ENCODE results near the gene RYR2.

Gene RYR2

DNA sequence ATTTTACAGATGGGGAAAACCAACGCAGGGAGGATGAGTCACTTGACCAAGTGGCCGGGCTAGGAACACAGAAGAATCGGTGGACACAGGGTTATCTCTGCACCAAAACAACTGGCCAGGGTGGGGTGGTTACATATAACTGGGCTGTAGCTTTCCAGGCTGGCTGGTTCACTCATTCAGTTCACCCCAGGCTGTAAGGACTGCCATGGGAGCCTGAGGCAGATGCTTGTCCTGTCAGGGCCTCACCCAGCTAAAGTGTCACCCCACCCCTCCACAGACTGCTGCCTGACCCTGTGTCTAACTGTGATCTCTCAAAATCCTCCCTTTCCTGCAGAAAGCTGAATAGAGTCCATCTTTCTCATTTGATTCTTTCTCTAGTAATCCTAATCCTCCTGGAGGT lies 387.3 kb downstream of the RYR2 start:
- DNase-seq (ENCODE audit: low read depth in 4 of 4, low spot score in 1 of 4) = no peak

DNA sequence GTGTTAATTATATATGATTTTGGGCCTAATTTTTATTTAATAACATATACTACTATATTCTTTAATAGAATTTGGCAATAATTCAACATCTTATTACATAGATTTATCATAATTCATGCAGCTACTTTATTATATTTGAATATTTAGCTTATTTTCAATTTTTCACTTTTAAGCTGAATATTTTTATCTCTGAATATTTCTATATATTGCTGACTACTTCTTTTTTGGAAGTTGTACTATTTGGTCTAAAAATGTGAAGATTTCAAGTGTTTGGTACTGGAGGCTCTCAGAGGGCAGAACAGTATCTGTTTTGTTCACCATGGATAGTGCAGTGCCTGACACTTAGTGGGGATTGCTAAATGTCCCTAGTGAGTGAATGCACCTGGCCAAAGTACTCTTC lies 389.5 kb downstream of the RYR2 start:
- DNase-seq (ENCODE audit: low read depth in 4 of 4, low spot score in 1 of 4) = no peak

DNA sequence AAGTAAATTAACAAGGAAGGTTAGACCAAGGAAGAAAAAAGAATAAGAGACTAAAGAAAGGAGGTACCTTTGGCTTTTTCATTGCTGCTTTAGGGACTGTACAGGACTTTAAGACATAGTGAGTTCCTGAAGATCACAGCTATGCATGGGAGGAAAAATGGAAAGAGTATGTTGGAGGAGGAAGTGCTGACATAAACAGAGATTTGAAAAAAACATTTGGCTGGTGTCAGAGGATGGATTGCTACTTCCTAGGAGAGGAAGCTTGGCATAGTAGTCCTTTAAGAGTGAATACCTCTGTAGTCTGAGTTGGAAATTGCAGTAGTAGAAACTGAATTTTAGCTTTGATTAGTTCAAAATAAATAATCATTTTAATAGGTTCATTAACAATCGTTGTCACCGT lies 398.4 kb downstream of the RYR2 start:
- no peak for DNase-seq (ENCODE audit: low read depth in 4 of 4, low spot score in 1 of 4)

DNA sequence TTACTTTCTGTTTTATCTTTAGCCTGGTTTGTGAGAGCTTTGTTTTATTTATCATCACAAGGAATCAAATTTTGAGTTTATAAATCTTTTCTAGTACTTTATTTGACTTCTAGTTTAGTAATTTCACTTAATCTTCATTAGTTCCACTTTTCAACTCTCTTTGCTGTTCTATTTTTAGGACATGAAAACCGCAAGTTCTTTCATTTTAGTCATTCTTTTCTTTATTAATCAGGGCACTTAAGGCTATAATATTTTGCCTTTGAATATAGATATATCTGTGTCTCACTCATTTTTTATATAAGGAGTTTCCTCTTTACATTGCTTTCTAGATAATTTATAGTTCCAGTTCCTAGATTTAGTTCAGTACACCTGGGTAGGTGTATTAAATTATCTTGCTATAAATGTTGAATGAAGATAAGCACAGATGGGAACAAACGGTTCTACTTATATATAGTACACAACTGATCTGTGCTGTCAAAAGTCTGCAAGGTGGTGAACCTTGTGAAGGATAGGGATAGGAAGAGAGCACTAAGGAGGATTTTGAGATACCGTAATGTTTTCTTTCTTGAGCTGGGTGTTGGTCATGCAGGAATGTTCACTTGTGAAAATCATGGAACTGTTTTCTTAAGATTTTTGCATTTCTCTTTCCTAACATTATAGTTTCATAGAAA lies 402.3 kb downstream of the RYR2 start:
- DNase-seq (ENCODE audit: low read depth in 4 of 4, low spot score in 1 of 4) = no peak

DNA sequence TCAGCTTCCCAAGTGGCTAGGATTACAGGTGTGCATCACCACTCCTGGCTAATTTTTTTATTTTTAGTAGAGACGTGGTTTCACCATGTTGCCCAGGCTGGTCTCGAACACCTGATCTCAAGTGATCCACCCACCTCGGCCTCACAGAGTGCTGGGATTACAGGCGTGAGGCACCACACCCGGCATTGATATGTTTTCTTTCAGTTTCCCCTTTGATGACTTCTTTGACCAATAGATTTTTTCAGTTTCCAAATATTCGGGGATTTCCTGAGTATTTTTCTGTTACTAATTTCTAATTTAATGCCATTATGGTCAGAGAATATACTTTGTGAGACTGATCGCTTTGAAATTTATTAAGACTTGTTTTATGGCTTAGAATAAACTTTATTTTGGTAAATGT lies 406.1 kb downstream of the RYR2 start:
- no peak for DNase-seq (ENCODE audit: low read depth in 4 of 4, low spot score in 1 of 4)

DNA sequence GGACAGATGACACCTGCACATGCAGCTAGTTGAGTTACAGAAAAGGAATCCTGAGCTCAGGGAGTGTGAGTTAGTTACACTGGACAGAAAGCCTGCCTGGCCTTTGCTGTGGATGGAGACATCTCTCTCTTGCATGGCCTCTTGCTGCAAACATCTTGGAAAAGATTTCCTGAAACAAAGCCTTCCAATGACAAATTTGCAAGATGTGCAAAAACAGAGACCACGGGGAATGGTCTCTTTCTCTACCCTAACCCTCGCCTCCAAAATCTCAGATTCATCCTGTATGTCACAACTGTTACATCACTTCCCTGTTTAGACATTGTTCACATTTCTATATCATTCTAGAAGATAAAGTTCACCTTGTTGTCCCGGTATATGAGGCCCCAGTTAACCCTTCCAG lies 415.6 kb downstream of the RYR2 start:
- no peak for DNase-seq (ENCODE audit: low read depth in 4 of 4, low spot score in 1 of 4)

DNA sequence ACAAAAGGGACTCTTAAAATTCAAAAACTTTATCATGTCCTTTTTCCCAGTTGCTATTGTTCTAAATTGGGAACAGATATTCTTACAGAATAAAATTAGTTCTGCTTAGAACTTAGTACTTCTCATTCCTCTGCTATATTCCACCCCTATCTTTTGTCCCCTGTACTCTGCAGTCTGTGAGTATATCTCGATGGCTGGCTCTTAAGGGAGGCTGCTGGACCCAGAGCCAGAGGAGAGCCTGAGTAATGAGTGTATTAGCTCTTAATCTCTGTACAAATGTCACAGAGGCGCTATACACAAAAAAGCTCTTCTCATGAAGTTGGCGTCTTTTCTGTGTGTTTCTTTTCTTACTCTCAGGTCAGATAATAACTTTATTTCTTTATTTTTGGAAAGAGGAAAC lies 425.3 kb downstream of the RYR2 start:
- DNase-seq (ENCODE audit: low read depth in 4 of 4, low spot score in 1 of 4) = no peak

DNA sequence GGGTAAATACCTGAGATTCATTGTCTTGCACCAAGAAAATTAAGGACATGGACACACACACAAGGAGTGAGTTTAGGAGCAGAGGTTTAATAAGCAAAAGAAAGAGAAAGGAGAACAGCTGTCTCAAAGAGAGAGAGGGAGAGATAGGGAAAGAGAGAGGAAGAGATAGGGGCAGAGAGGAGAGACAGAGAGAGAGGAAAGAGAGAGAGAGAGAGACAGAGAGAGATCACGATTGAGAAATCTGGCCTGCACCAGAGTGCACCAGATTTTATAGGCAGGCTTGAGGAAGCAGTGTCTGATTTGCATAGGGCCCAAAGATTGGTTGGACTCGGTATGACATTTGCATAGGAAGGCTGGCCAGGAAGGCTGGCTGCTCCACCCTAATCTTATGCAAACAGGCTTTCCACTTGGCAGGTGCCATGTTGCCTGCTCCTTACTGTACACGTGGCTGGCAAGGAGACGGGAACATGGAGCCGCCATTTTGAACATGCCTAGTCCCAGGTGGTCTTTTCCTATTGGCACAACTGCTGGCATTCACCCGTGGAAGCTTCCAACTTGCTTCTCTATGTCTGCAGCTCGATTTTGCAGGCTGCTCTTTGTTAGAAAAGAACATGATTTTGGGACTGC lies 428.8 kb downstream of the RYR2 start:
- no peak for DNase-seq (ENCODE audit: low read depth in 4 of 4, low spot score in 1 of 4)

DNA sequence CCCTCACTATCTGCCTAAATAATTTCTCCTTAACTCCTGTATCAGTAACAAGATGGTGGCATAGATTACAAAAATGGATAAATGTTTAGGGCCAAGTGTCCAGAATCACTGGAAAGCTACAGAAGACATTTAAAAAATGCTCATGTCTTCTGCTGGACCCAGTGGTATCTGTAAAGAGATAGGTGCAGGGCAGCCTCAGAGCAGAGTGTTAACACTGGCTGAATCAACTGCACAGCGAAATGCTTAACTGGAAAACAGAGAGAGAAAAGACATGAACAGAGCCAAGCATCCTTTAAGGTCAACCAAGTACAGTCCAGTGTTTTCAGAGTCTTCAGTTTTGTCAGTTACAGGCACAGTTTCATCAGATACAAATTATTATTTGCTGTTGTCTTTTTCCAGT lies 429.4 kb downstream of the RYR2 start:
- no peak for DNase-seq (ENCODE audit: low read depth in 4 of 4, low spot score in 1 of 4)

DNA sequence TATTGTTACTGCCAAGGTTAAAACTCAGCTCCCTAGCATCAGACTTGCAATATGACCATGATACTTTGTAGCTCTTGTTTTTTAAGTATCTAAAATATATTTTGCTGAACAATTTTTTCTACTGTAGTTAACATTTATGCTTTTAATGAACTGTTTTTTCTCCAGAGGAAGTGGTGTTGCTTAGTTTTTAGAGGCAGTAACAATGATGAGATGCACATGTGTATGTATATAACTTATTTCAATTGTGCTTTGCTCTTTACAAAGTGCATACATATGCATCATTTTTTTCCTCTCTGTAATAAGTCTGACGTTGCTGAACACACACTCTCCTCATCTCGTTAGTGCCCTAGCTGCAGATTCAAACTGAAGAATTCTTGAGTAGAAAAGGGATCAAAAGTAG lies 430.0 kb downstream of the RYR2 start:
- no peak for DNase-seq (ENCODE audit: low read depth in 4 of 4, low spot score in 1 of 4)

DNA sequence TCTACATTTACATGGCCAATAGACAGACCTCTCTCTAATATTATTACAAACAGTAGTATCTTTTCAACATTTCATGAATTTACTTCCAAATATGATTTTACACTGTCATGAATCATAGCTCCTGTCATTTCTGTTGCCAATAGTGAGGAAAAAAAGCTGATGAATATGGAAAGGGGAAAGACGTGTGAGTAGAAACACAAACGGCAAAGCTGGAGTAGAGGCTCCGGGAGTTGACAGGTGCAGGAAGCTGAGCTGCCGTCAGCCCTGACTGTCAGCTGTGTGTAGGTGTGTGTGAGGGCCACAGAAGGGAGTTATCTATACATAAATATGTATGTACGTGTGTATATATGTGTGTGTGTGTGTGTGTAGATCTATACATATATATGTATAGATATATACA lies 431.9 kb downstream of the RYR2 start:
- no peak for DNase-seq (ENCODE audit: low read depth in 4 of 4, low spot score in 1 of 4)

DNA sequence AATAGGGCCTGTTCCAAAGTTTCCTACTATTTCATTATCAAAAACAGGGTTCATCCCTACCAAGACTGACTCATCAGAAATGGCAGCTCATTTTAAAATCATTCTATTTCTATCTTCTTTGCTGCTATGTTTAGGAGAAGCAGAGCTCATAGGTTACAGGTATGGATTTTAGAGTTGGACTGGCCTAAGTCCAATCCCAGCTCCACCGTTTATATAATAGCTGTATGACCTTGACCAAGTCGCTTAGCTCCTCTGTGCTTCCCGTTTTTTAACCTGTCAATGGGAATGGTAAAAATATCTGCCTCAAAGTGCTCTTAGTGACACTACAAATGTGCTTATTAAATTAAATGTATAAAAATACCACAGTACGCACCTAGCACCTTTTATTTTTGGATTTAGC lies 436.1 kb downstream of the RYR2 start:
- no peak for DNase-seq (ENCODE audit: low read depth in 4 of 4, low spot score in 1 of 4)

DNA sequence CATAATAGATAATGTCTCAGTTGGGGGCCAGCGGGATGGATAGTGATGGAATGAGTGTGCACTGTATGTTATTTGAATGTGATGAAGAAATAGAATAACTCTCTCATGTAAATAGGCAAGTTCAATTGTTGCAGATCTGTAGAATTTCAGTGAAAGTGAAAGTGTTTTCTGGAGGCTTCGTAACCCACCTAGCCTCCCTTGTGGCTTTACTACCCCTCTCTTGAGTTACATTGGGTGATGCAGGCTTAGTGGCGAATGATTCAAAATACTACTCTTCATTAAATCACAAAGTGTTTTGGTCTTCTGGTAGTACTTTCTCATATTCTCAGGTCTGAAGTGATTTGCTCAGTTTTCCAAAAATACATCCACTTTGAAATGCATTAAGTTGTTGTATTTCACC lies 436.9 kb downstream of the RYR2 start:
- no peak for DNase-seq (ENCODE audit: low read depth in 4 of 4, low spot score in 1 of 4)

DNA sequence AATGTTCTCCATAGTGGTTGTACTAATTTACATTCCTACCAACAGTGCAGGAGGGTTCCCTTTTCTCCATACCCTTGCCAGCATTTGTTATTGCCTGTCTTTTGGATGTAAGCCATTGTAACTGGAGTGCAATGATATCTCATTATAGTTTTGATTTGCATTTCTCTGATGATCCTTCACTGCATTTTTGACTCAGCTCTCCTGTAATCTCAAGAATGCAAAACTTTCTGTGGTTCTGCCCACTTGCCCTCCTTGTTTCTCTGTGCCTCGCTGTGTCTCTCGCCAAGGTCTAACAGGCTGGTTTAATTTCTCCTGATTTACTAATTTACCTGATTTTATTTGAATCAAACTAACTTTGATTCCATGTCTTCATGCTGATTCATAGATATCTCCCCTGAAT lies 440.8 kb downstream of the RYR2 start:
- no peak for DNase-seq (ENCODE audit: low read depth in 4 of 4, low spot score in 1 of 4)

DNA sequence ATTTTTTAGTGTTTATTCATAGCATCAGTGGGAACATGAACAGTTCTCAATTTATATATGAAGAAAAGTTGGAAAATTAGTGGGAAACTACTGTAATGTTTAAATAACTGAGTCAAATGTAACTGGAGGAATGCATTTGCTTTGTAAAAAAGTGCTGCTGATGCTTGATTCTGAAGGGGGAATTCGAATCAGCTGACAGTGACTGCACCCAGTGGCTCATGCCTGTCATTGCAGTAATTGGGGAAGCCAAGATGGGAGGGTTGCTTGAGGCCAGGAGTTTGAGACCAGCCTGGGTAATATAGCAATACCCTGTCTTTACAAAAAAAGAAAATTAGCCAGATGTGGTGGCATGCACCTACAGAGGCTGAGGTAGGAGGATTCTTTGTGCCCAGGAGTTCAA lies 450.4 kb downstream of the RYR2 start:
- DNase-seq (ENCODE audit: low read depth in 4 of 4, low spot score in 1 of 4) = no peak

DNA sequence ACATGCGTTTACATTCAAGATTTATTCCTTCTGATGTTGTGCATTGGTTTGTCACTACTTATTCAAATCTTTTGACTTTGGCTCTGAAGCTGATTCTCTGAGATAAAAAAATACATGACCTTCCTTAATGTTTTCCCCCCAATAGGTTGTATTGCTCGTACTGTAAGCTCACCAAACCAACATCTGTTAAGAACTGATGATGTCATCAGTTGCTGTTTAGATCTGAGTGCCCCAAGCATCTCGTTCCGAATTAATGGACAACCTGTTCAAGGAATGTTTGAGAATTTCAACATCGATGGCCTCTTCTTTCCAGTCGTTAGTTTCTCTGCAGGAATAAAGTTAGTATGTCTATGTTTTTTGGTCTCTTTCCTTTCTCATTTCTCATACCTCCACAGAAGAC lies 458.6 kb downstream of the RYR2 start:
- no peak for DNase-seq (ENCODE audit: low read depth in 4 of 4, low spot score in 1 of 4)

DNA sequence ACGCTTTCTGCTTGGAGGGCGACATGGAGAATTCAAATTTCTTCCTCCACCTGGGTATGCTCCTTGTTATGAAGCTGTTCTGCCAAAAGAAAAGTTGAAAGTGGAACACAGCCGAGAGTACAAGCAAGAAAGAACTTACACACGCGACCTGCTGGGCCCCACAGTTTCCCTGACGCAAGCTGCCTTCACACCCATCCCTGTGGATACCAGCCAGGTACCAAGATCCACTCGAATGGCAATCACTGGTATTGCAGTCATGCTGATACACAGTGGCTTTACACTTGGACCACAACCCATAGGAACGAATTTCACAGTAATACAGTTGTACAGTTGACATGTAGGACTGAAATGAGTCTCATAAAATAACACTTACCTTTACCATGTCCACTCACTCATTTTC lies 461.3 kb downstream of the RYR2 start:
- no peak for DNase-seq (ENCODE audit: low read depth in 4 of 4, low spot score in 1 of 4)

DNA sequence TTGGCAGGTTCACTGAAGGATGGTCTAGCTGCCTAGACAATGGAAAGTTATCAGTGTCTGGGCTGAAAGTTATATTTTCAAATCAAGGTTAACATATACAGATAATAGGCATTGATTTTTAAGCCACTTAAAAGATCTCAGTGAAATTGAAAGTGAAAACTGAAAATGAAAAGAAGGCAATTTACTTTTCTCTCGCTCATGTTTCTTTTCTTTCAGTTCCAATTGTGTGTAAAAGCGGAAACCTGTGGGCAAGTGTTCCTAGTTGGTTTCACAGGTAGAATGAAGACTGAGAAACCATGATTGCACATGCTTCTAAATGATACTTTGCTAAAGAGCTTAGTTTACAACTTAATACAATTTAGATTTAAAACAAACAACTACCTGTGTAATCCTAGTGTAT lies 465.0 kb downstream of the RYR2 start:
- DNase-seq (ENCODE audit: low read depth in 4 of 4, low spot score in 1 of 4) = no peak

DNA sequence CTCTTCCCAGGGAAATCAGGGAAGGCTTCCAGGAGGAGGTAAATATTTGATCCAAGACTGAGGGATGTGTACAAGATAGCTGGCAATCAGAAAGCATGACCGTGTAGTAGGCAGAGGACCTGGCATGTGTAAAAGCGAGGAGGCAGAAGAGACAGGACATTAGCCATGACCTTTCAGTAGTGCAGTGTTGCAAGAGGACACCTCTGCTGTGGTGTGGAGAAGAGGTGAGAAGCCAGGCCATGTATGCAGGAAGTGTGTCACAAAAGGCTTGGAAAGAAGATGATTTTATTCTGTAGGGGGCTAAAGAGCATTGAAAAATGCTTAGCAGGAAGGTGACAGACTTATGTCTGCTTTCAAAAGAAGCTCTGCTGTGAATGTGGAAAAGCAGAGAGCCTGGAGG lies 467.8 kb downstream of the RYR2 start:
- no peak for DNase-seq (ENCODE audit: low read depth in 4 of 4, low spot score in 1 of 4)

DNA sequence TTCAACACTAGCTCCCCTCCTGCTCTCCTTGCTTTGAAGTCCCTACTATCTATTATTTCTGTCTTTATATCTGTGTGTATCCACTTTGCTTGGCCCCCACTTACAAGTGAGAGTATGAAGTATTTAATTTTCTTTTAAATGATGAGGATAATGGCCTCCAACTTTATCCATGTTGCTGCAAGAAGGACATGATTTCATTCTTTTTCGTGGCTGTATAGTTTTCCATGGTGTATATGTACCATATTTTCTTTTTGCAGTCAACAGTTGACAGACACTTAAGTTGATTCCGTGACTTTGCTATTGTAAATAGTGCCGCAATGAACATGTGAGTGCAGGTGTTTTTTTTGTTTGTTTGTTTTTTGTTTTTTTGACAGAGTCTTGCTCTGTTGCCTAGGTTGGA lies 483.1 kb downstream of the RYR2 start:
- DNase-seq (ENCODE audit: low read depth in 4 of 4, low spot score in 1 of 4) = no peak

DNA sequence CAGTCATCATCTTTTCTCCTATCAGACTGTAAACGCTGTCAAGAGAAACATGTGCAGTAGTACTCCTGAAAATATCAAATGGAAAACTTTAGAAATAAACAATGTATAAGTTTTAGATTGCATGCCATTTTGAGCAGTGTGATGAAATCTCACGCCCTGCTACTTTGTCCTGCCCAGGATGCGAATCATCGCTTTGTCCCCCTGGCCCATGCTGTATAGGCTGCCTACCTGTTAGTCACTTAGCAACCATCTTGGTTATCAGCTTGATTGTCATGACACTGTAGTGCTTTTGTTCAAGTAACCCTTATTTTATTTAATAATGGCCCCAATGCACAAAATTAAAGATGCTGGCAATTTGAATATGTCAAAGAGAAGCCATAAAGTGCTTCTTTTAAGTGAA lies 485.8 kb downstream of the RYR2 start:
- no peak for DNase-seq (ENCODE audit: low read depth in 4 of 4, low spot score in 1 of 4)

DNA sequence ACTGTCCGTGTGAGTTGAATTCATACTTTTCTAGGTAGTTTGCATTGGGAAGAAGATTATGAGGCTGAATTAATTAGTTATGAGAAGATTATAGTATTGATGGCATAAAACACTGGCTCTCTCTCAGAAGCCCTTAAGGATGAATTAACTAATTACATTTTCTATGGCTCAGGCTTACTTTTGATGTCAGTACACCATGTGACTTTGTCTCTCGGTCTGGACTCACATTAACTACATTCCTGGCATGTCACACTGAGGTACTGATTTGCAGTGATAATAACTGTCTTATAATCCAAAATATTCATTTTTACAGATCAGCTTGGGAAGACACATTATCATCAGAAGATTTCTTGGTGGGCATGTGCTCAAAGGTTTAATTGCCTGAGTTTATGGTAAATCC lies 486.6 kb downstream of the RYR2 start:
- DNase-seq (ENCODE audit: low read depth in 4 of 4, low spot score in 1 of 4) = no peak

DNA sequence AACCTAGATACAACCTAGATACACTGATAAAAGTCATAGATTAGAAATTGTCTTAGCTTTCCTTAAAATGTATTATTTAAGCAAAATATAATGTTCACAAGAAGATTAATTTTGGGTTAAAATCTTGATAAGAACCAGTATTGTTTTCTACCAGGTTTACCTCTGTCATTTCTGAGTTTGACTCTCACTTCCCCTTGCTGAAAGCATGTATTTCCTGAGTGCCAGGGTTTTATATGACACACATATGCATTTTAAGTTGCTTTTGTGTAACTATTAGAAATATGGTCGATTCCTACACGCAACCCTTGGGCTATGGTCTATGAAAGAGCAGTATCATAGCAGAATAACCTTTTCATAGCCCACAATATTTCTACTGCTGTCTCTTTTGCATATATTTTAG lies 497.1 kb downstream of the RYR2 start:
- DNase-seq (ENCODE audit: low read depth in 4 of 4, low spot score in 1 of 4) = no peak
